ENCODE data around the gene ZCCHC14. TPM values are rescaled to one million over a fixed set of nuclear protein-coding genes. Genes with fewer than 3 reads are reported as not detected.
"Not testable (repeated sequence)": the region's sequence is repeated elsewhere in the genome, so short reads cannot be mapped to it uniquely, and the experiment has no call there.

The ZCCHC14 gene
- total and polyA plus RNA-seq, 4 donors = 7.4 to 31.1 (median 19.3) TPM

DNA sequence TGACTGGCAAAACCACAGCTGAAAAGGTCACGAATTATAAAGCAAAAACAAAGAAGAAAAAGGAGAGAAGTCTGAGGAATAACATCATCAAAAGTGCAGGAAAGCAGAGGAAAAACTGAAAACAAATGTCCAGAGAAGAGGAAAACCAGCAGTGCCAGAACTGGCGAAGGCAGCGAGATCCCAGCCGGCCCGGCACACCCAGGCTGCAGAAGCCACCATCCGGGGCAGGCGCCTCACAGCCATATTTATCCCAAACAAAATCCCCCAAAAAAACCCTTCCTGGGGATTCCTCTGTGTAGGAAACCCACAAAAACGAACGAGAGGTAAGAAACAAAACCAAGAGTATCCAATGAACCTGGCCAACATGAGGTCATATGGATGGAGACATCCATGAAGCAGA, 10.6 kb downstream of the ZCCHC14 start:
- ATAC-seq (ENCODE audit: insufficient read depth, low FRiP score) (no peak), DNase-seq (no peak)
- no peak overlapping the region for H3K27ac ChIP-seq (ENCODE audit: low read depth in 1 of 2, low read length in 1 of 2)
- peaks cover 7 to 12% (median 10%) of the 10 kb centered on the region in 5 donors for H3K4me1 ChIP-seq (ENCODE audit: control insufficient read depth in 5 of 5, insufficient read depth in 5 of 5, low read length in 5 of 5)
- no peaks in the 10 kb centered on the region for H3K9me3 ChIP-seq (ENCODE audit: control insufficient read depth in 4 of 4, insufficient read depth in 3 of 4, low read length in 3 of 4)
- H3K36me3 ChIP-seq (ENCODE audit: control insufficient read depth in 4 of 4, insufficient read depth in 4 of 4, low read length in 4 of 4) = no peaks in the 10 kb centered on the region
- no peaks in the 10 kb centered on the region for H3K27me3 ChIP-seq (ENCODE audit: control insufficient read depth in 3 of 3, insufficient read depth in 3 of 3, low read length in 2 of 3)
- 86 to 98% methylated on average over 9 of the region's 9 CpGs for WGBS, 2 donors
- H3K4me3 ChIP-seq = no peak overlapping the region
- H3K9ac ChIP-seq (ENCODE audit: insufficient read depth in 1 of 2, low read length in 2 of 2) = no peak overlapping the region
- TF ChIP-seq, protein P1, sequence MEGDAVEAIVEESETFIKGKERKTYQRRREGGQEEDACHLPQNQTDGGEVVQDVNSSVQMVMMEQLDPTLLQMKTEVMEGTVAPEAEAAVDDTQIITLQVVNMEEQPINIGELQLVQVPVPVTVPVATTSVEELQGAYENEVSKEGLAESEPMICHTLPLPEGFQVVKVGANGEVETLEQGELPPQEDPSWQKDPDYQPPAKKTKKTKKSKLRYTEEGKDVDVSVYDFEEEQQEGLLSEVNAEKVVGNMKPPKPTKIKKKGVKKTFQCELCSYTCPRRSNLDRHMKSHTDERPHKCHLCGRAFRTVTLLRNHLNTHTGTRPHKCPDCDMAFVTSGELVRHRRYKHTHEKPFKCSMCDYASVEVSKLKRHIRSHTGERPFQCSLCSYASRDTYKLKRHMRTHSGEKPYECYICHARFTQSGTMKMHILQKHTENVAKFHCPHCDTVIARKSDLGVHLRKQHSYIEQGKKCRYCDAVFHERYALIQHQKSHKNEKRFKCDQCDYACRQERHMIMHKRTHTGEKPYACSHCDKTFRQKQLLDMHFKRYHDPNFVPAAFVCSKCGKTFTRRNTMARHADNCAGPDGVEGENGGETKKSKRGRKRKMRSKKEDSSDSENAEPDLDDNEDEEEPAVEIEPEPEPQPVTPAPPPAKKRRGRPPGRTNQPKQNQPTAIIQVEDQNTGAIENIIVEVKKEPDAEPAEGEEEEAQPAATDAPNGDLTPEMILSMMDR (IDR thresholded peaks at IDR 0.05; ENCODE audit: control extremely low read depth, extremely low read depth) = no peak

DNA sequence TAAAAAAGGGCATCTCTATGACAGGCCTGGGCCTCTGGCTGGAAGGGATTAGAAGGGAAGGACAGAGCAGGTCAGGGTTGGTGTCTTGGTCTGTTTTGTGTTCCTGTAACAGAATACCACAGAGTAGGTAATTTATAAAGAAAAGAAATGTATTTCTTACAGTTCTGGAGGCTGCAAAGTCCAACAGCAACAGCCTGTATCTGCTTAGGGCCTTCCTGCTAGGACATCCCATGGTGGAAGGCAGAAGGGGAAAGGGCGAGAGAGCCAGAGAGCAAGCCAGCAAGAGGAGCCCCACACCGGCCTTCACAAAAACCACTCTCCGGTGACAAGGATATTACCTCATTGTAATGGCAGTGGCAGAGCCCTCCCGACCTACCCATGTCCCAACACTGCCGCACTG, 11.1 kb downstream of the ZCCHC14 start:
- H3K9me3 ChIP-seq (ENCODE audit: control insufficient read depth in 4 of 4, insufficient read depth in 3 of 4, low read length in 3 of 4); H3K27ac ChIP-seq (ENCODE audit: low read depth in 1 of 2, low read length in 1 of 2); H3K36me3 ChIP-seq (ENCODE audit: control insufficient read depth in 4 of 4, insufficient read depth in 4 of 4, low read length in 4 of 4); H3K4me3 ChIP-seq; H3K27me3 ChIP-seq (ENCODE audit: control insufficient read depth in 3 of 3, insufficient read depth in 3 of 3, low read length in 2 of 3); H3K9ac ChIP-seq (ENCODE audit: insufficient read depth in 1 of 2, low read length in 2 of 2); DNase-seq; ATAC-seq (ENCODE audit: insufficient read depth, low FRiP score): not testable (repeated sequence)
- 79 to 89% methylated on average over 5 of the region's 5 CpGs for WGBS, 2 donors
- H3K4me1 ChIP-seq (ENCODE audit: control insufficient read depth in 5 of 5, insufficient read depth in 5 of 5, low read length in 5 of 5) = peaks cover 5 to 12% (median 7%) of the 10 kb centered on the region in 5 donors

DNA sequence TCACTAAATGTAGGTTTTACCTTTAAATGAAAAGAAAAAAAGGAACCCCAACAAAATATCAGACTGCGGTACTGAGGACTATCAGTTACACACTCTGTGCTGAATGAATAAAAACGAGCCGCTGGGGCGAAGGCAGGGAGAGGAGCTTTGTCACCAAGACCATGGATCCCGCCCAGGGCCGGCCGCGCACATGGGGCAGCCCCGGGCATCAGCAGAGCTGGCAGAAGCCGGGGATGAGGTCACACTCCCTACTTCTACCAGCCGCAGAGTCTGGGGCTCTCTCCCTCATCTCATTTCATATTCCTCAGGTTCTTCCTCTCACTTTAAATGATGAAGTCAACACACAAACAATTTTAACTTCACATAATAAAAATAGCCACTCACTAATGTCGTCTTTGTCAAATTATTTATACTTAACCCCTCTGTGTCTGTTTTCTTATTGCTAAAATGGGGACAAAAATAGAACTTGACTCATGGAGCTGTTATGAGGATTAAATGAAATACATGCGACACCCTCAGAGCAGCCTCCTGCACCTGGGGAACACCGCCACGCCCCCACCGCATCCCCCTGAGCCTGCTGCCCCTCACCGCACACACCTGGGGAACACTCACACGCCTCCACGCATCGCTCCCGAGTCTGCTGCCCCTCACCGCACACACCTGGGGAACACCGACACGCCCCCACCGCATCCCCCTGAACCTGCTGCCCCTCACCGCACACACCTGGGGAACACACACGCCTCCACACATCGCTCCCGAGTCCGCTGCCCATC, 15.4 kb downstream of the ZCCHC14 start:
- H3K4me3 ChIP-seq; H3K4me1 ChIP-seq (ENCODE audit: control insufficient read depth in 5 of 5, insufficient read depth in 5 of 5, low read length in 5 of 5); DNase-seq; H3K9me3 ChIP-seq (ENCODE audit: control insufficient read depth in 4 of 4, insufficient read depth in 3 of 4, low read length in 3 of 4); ATAC-seq (ENCODE audit: insufficient read depth, low FRiP score); H3K27me3 ChIP-seq (ENCODE audit: control insufficient read depth in 3 of 3, insufficient read depth in 3 of 3, low read length in 2 of 3); H3K9ac ChIP-seq (ENCODE audit: insufficient read depth in 1 of 2, low read length in 2 of 2): not testable (repeated sequence)
- H3K36me3 ChIP-seq (ENCODE audit: control insufficient read depth in 4 of 4, insufficient read depth in 4 of 4, low read length in 4 of 4) = peaks cover 0 to 12% (median 1%) of the 10 kb centered on the region in 4 donors
- peak overlapping the region in 1 of 2 donors; percentile 34 for H3K27ac ChIP-seq (ENCODE audit: low read depth in 1 of 2, low read length in 1 of 2)
- WGBS, 2 donors = 89 to 94% methylated on average over 30 of the region's 30 CpGs

DNA sequence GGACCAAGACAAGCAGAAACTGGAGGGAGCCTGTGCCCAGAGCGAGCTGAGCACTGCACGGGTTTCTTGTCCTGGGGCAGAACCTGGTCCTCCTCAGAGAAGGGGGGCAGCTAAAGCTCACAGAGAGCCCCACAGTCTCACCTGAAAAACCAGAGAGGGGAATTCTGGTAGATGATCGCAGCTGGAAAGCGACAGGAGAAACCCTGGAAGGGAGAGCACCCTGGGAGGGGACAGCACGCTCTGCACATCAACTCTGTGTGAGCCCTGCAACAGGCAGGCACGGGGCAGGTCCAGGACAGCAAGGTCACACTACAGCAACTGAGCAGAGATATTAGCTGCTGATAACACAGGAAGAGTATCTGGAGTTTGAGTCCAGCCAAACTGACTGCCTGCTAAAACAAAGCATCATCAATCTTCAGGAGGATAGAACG, 18.2 kb downstream of the ZCCHC14 start:
- Histone ChIP-seq H3K36me3 (ENCODE audit: control insufficient read depth in 4 of 4, insufficient read depth in 4 of 4, low read length in 4 of 4) (peaks cover 0 to 14% (median 1%) of the 10 kb centered on the region in 4 donors), H3K9ac (ENCODE audit: insufficient read depth in 1 of 2, low read length in 2 of 2) (no peak overlapping the region), H3K27ac (ENCODE audit: low read depth in 1 of 2, low read length in 1 of 2) (no peak overlapping the region), H3K4me3 (no peak overlapping the region), H3K9me3 (ENCODE audit: control insufficient read depth in 4 of 4, insufficient read depth in 3 of 4, low read length in 3 of 4) (no peaks in the 10 kb centered on the region), H3K4me1 (ENCODE audit: control insufficient read depth in 5 of 5, insufficient read depth in 5 of 5, low read length in 5 of 5) (peaks cover 0 to 23% (median 11%) of the 10 kb centered on the region in 5 donors), H3K27me3 (ENCODE audit: control insufficient read depth in 3 of 3, insufficient read depth in 3 of 3, low read length in 2 of 3) (no peaks in the 10 kb centered on the region)
- WGBS, 2 donors = 78 to 86% methylated on average over 7 of the region's 7 CpGs
- DNase-seq (no peak), ATAC-seq (ENCODE audit: insufficient read depth, low FRiP score) (no peak)
- TF ChIP-seq, protein P1 (IDR thresholded peaks at IDR 0.05; ENCODE audit: control extremely low read depth, extremely low read depth) = no peak

Measured in lung (tissue), 12 donors.